ENCODE results near the gene PNISR. TPM values are rescaled to one million over a fixed set of nuclear protein-coding genes. Genes with fewer than 3 reads are reported as not detected.

The PNISR gene
- total RNA-seq, 2 donors from 2014 or later: 114 to 207 TPM

GRCh38 chr6:99458319-99458718, 33.2 kb upstream of the PNISR start:
- no peak for DNase-seq (ENCODE audit: low spot score)
- no peak for ATAC-seq (ENCODE audit: insufficient number of reproducible peaks, low FRiP score, low read depth)
- no peak for TF ChIP-seq CTCF (IDR thresholded peaks at IDR 0.05)

GRCh38 chr6:99446076-99446475, 21.0 kb upstream of the PNISR start:
- no peaks in the 10 kb centered on the region for H3K4me1 ChIP-seq (ENCODE audit: control insufficient read depth in 1 of 2, low read depth in 2 of 2)
- peaks cover 3% of the 10 kb centered on the region for H3K36me3 ChIP-seq
- no peaks in the 10 kb centered on the region for H3K9me3 ChIP-seq
- ATAC-seq (ENCODE audit: insufficient number of reproducible peaks, low FRiP score, low read depth) (no peak), DNase-seq (ENCODE audit: low spot score) (no peak)
- H3K4me3 ChIP-seq: no peak overlapping the region
- no peak for TF ChIP-seq CTCF (IDR thresholded peaks at IDR 0.05)
- H3K27me3 ChIP-seq (replicated peaks; ENCODE audit: insufficient read depth): no peaks in the 10 kb centered on the region
- H3K27ac ChIP-seq: no peak overlapping the region

More at GRCh38 chr6:99458319-99458718, 33.2 kb upstream of the PNISR start:
- Histone ChIP-seq H3K9me3 (no peaks in the 10 kb centered on the region), H3K4me1 (ENCODE audit: control insufficient read depth in 1 of 2, low read depth in 2 of 2) (no peaks in the 10 kb centered on the region), H3K27me3 (replicated peaks; ENCODE audit: insufficient read depth) (no peaks in the 10 kb centered on the region), H3K4me3 (no peak overlapping the region), H3K36me3 (no peaks in the 10 kb centered on the region), H3K27ac (no peak overlapping the region)

DNA sequence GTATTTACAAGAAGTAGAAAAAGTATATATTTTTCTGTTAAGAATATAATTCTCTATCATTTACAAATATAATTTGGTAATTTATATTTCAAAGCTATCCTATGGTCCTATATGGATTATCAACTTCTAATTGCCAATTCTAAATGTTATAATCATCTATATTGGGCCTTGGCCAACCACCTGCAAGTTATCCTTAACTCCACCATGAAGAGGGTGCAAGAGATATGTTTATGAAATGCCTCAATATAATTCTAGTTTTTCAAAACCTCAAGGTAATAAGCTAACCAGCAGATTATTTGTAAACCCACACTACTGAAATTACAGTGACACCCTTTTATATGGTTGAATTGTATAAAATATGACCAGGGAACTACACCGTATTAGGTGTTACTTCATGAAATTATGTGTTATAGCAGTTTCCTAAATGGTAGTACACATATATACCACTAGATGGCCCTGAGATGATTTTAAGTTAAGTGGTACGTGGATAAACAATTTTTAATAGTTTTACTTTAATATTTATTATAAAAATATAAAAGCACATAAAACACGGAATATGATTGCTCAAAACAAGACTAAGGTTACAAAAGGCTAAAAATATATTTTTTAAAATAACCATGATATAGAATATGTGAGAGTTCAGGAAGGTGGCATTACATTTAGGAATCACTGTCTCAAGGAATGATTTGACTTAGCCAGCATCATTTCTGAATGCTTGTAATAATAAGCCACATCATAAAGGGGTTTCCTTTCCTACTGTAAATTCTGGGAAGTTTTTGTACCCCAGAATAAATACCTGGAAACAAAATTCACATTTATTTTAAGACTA, 9.8 kb upstream of the PNISR start:
- ATAC-seq (ENCODE audit: insufficient number of reproducible peaks, low FRiP score, low read depth) (no peak), DNase-seq (ENCODE audit: low spot score) (no peak)
- Histone ChIP-seq H3K4me3 (no peak overlapping the region), H3K27me3 (replicated peaks; ENCODE audit: insufficient read depth) (no peaks in the 10 kb centered on the region), H3K4me1 (ENCODE audit: control insufficient read depth in 1 of 2, low read depth in 2 of 2) (no peaks in the 10 kb centered on the region), H3K9me3 (no peaks in the 10 kb centered on the region), H3K27ac (no peak overlapping the region), H3K36me3 (no peaks in the 10 kb centered on the region)
- peak; percentile 75 for TF ChIP-seq CTCF (IDR thresholded peaks at IDR 0.05)

GRCh38 chr6:99432877-99433276, 7.8 kb upstream of the PNISR start:
- DNase-seq (ENCODE audit: low spot score) (no peak), ATAC-seq (ENCODE audit: insufficient number of reproducible peaks, low FRiP score, low read depth) (no peak)
- Histone ChIP-seq H3K36me3 (no peaks in the 10 kb centered on the region), H3K9me3 (no peaks in the 10 kb centered on the region), H3K27ac (no peak overlapping the region), H3K4me1 (ENCODE audit: control insufficient read depth in 1 of 2, low read depth in 2 of 2) (peaks cover 0 to 2% of the 10 kb centered on the region in 2 donors), H3K4me3 (no peak overlapping the region), H3K27me3 (replicated peaks; ENCODE audit: insufficient read depth) (no peaks in the 10 kb centered on the region)
- TF ChIP-seq CTCF (IDR thresholded peaks at IDR 0.05): no peak

DNA sequence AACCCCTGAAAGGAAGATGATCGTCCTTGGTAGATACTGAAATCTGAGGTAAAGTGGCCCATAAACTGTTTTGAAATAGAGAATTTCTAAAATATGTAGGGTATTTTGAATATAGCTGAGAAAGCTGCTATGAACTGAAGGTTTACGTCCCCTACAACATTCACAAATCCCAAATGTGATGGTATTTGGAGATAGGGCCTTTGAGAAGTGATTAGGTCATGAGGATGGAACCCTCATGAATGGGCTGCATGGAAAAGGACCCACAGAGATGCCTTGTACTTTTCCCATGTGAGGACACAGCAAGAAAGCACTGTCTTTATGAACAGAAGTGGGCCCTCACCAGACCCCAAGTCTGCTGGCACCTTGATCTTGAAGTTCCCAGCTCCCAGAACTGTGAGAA, 6.8 kb upstream of the PNISR start:
- no peak overlapping the region for H3K27ac ChIP-seq
- ATAC-seq (ENCODE audit: insufficient number of reproducible peaks, low FRiP score, low read depth): no peak

More for the DNA sequence above, 6.8 kb upstream of the PNISR start:
- no peaks in the 10 kb centered on the region for H3K27me3 ChIP-seq (replicated peaks; ENCODE audit: insufficient read depth)
- no peaks in the 10 kb centered on the region for H3K36me3 ChIP-seq
- DNase-seq (ENCODE audit: low spot score): no peak
- peaks cover 6 to 12% of the 10 kb centered on the region in 2 donors for H3K4me1 ChIP-seq (ENCODE audit: control insufficient read depth in 1 of 2, low read depth in 2 of 2)
- no peak for TF ChIP-seq CTCF (IDR thresholded peaks at IDR 0.05)
- H3K4me3 ChIP-seq: no peak overlapping the region
- no peaks in the 10 kb centered on the region for H3K9me3 ChIP-seq

Data from thoracic aorta (tissue), 2 donors.